ENCODE data around the gene ISCA2.
"Not testable (repeated sequence)": the region's sequence is repeated elsewhere in the genome, so short reads cannot be mapped to it uniquely, and the experiment has no call there.

The ISCA2 gene

GRCh38 chr14:74528886-74529285, 35.3 kb downstream of the ISCA2 start:
- DNase-seq (ENCODE audit: low read depth in 2 of 2), result no peak

DNA sequence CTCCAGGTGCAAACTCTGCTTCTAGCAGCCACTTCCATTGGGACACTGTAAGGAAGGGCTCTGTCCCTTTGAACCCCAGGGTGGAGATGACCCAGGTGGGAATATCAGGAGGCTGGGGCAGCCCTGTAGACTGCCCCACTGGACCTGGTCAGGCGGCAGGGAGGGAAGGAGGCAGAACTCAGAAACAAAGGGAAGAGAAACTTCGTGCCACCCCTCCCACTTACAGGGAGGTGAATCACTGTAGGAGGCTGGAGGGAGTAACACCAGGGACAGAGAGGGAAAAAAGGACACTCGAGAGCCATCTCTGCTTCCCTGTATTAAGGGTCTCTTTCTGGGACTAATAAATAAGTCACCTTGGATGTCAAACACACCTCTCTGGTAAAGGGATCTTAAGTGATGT, 37.4 kb downstream of the ISCA2 start:
- no peak for DNase-seq (ENCODE audit: low read depth in 2 of 2)

DNA sequence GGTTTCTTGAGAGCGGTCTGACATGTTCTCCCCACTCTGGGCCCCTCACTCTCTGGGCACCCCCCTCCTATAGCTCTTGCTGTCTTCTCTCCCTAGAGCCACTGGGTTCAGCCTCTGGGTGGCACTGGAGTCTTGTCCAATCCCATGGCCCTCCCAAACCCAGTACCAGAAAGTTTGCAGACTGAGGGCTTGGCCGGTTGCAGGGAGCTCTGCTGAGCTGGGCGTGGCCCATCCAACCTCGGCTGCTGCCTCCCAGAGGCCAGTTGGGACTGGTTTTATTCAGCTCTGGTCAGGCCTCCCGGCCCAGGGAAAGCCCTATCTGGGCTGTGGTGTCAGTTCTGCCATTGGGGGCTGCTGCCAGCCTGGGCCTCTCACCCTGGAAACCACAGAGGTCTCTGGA, 37.9 kb downstream of the ISCA2 start:
- DNase-seq (ENCODE audit: low read depth in 2 of 2), result no peak

- DNase-seq (ENCODE audit: low read depth in 2 of 2), result no peak
Measured at GRCh38 chr14:74532246-74532645, 38.7 kb downstream of the ISCA2 start.

DNA sequence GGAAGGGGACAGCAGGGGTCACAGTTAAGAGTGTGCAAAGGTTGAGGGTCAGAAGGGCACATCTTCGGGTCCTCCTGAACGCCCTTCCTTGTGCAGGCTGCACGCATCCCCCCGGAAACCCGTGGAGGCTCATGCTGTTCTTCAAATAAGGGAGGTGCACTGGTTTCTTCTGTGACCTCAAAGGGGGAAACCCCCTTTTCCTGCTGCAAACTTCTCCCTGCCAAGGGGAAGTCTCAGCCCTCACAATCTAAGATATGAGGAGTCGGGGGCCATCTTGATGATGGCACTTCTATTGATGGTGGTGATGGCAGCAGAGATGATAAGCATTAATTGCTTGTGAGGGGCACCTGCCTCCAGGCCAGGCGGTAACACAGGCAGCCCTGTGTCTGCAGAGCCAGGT, 40.0 kb downstream of the ISCA2 start:
- DNase-seq (ENCODE audit: low read depth in 2 of 2), result no peak

DNA sequence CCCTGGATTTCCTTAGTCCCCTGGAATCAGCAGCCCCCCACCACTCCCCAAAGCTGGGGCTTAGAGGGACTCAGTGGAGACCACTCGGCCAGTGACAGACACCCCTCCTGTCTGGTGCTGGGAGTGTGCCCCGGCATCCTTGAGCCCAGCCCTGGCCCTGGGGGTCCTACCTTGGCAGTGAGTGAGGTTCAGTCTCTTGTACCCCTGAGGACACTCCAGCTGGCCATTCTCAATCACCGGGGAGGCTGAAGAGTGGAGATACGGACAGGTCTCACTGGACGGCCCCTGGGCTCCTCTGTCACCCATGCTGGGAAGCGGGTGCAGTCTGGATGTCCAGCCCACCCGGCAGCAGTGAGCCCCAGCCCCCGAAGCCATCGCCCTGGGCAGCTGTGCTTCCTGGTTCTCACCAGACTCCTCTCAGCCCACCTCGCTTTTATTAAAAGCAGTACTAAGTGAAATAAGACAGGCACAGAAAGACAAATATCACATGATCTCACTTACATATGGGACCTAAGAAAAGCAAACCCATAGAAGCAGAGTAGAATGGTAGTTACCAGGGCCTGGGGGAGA, 42.3 kb downstream of the ISCA2 start:
- no peak for DNase-seq (ENCODE audit: low read depth in 2 of 2)

- DNase-seq (ENCODE audit: low read depth in 2 of 2), result not testable (repeated sequence)
Measured at GRCh38 chr14:74536336-74536735, 42.8 kb downstream of the ISCA2 start.

- no peak for DNase-seq (ENCODE audit: low read depth in 2 of 2)
Measured at GRCh38 chr14:74538411-74539391, 45.1 kb downstream of the ISCA2 start.

GRCh38 chr14:74539503-74539902, 45.9 kb downstream of the ISCA2 start:
- no peak for DNase-seq (ENCODE audit: low read depth in 2 of 2)

- DNase-seq (ENCODE audit: low read depth in 2 of 2), result no peak
Measured at GRCh38 chr14:74541225-74541624, 47.7 kb downstream of the ISCA2 start.

DNA sequence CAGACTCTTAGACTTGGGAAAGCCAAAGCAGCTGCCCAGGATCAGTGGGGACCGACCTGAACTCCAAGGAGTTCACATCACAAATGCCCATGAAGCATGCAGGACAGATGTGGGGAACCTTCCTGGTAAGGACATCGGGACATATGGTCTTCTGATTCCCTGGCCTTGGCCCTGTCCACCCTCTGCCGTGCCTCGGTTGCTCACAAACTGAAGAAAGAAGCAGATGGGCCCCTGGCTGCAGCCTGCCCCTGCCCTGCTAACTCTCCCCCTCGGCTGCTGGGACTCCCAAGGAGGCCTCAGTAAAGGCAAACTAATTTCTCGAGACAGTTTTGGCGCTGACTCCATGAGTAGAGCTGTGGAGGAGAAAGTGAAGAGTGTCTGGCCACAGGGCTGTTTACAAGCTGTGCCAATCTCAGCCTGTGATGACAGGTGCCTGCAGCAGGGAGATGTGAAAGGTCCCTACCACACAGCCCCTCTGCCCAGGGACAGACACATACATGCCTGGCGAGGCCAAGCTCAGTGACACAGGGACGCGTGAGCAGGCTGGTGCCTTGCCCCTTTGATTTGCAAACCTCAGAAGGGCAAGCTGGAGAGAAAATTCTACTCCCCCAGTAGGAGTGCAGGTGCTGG, 48.6 kb downstream of the ISCA2 start:
- DNase-seq (ENCODE audit: low read depth in 2 of 2), result no peak

GRCh38 chr14:74543771-74544438, 50.3 kb downstream of the ISCA2 start:
- no peak for DNase-seq (ENCODE audit: low read depth in 2 of 2)

DNA sequence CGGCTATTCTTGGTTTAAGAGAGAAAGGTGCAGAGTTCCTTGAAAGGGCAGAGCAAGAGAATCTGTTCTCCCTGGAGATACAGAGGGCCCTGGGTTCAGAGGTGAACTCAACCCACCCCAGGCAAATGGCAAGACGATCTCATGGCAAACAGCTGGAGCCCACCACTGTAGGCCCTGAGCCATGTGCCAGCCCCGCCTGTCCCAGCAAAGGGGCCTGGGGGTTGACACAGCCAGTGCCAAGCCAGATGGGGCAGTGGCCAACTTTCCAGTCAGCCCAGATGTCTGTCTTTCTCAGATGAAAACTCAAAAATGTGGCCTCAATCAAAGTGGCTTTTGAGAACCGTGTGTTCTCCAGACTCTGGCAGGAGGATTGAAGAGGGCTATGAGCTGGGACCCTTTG, 51.8 kb downstream of the ISCA2 start:
- no peak for DNase-seq (ENCODE audit: low read depth in 2 of 2)

- no peak for DNase-seq (ENCODE audit: low read depth in 2 of 2)
Measured at GRCh38 chr14:74546416-74546815, 52.9 kb downstream of the ISCA2 start.
